GM19463 (cell line): ENCODE measurements around the gene MORC4.

Source experiments
- ATAC-seq: cut with Tn5 transposase; IDR thresholded peaks from one replicate; pipeline ENCODE4 v1.9.1; 2021; ENCODE audit warnings: mild to moderate bottlenecking, moderate library complexity; ENCODE audit not compliant: unreplicated experiment

The MORC4 gene

GRCh38 chrX:106917830-106918500, 82.0 kb downstream of the MORC4 start:
- peak; percentile 61 for ATAC-seq

- ATAC-seq: no peak
Measured at GRCh38 chrX:106912864-106913263, 87.1 kb downstream of the MORC4 start.

GRCh38 chrX:106906361-106906760, 93.7 kb downstream of the MORC4 start:
- ATAC-seq: no peak

GRCh38 chrX:106905064-106905708, 94.8 kb downstream of the MORC4 start:
- ATAC-seq: no peak

GRCh38 chrX:106903856-106904528, 96.0 kb downstream of the MORC4 start:
- peak; percentile 18 for ATAC-seq

- peak; percentile 63 for ATAC-seq
Measured at GRCh38 chrX:106903291-106903824, 96.7 kb downstream of the MORC4 start, which contains the start of gene RIPPLY1. Gene RIPPLY1, minus strand, starts transcription at chrX:106903341. Its CDS starts 54 bp downstream, at chrX:106903287.

- ATAC-seq: no peak
Measured at GRCh38 chrX:106902684-106903083, 97.3 kb downstream of the MORC4 start.

- ATAC-seq: no peak
Measured at GRCh38 chrX:106901781-106902219, 98.2 kb downstream of the MORC4 start.

GRCh38 chrX:106901341-106901740, 98.7 kb downstream of the MORC4 start:
- no peak for ATAC-seq

GRCh38 chrX:106899841-106900240, 100.2 kb downstream of the MORC4 start:
- ATAC-seq: no peak

GRCh38 chrX:106899276-106899675, 100.7 kb downstream of the MORC4 start:
- no peak for ATAC-seq

GRCh38 chrX:106898462-106898861, 101.5 kb downstream of the MORC4 start:
- peak; percentile 77 for ATAC-seq

- ATAC-seq: no peak
Measured at GRCh38 chrX:106897259-106897658, 102.8 kb downstream of the MORC4 start.

GRCh38 chrX:106894978-106895452, 105.0 kb downstream of the MORC4 start:
- no peak for ATAC-seq

GRCh38 chrX:106894392-106894909, 105.6 kb downstream of the MORC4 start:
- ATAC-seq: peak; percentile 59

GRCh38 chrX:106891762-106892460, 108.1 kb downstream of the MORC4 start:
- no peak for ATAC-seq
